Astrocyte of the spinal cord (primary cell): ENCODE measurements around the gene KLHL13.

Source experiments
- DNase-seq: peaks from one replicate; pipeline ENCODE4 v3.0.0; 2011; ENCODE audit warnings: low read depth, low spot score
- H3K4me3 ChIP-seq: 2 replicates; pipeline ENCODE4 v1.5.1; 2011; ENCODE audit warnings: low read depth, mild to moderate bottlenecking, low read length, moderate library complexity
- CTCF ChIP-seq: IDR thresholded peaks from 2 replicates; pipeline ENCODE4 v1.5.1; 2012; ENCODE audit warnings: low read depth, mild to moderate bottlenecking, low read length, inconsistent platforms
- in situ Hi-C: cut with HindIII; loops from 2 replicates; pipeline ENCODE4 v1.10.0; 2017; ENCODE audit warnings: low sequenced_read_pairs

KLHL13 gene

GRCh38 chrX:118116713-118117550 is at the start of gene KLHL13:
TSS of gene KLHL13 (minus strand) at chrX:118116810. CDS start at chrX:118028473, 88,337 bp downstream.
- DNase-seq: peak; percentile 10
- in situ Hi-C loops: no loop called here
- no peak for TF ChIP-seq CTCF
- H3K4me3 ChIP-seq: peak within 1 kb of the TSS; percentile 57

GRCh38 chrX:118164138-118164537 is 47.5 kb upstream of the KLHL13 start:
- no peak for TF ChIP-seq CTCF
- H3K4me3 ChIP-seq: no peak overlapping the region
- DNase-seq: peak; percentile 6
- in situ Hi-C loops: no loop called here

- DNase-seq: no peak
- H3K4me3 ChIP-seq: no peak overlapping the region
- in situ Hi-C loops: no loop called here
- TF ChIP-seq CTCF: no peak
Measured at GRCh38 chrX:118156953-118157608, 40.5 kb upstream of the KLHL13 start.

- in situ Hi-C loops: no loop called here
- no peak overlapping the region for H3K4me3 ChIP-seq
- TF ChIP-seq CTCF: no peak
Measured at GRCh38 chrX:118156254-118156952, 39.8 kb upstream of the KLHL13 start.

GRCh38 chrX:118153270-118153669 is 36.7 kb upstream of the KLHL13 start:
- H3K4me3 ChIP-seq: no peak overlapping the region
- no peak for DNase-seq
- in situ Hi-C loops: no loop called here
- no peak for TF ChIP-seq CTCF

More at GRCh38 chrX:118156254-118156952, 39.8 kb upstream of the KLHL13 start:
- DNase-seq: no peak

DNA sequence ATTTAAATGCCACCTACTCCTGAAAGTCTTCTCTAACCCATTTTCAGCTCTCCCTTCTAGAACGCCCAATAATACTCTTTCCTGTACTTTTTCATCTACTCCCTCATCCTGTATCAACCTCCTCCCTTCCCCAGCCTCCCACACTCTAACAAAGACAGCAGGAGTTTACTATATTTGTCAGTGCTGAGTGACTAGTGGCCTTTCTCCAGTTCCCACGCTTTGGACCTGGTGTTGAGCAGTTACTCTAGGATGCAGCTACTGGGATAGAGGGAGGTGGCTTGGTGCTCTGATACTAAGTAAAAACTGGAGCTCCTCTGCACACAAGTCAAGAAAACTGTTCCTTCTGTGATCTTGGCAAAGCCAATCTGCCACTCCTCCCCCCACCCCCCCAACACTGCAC is 36.1 kb upstream of the KLHL13 start:
- in situ Hi-C loops: no loop called here
- no peak for TF ChIP-seq CTCF
- no peak overlapping the region for H3K4me3 ChIP-seq
- no peak for DNase-seq
